Measurements from ENCODE around the gene FBXW8. TPM values are rescaled to one million over a fixed set of nuclear protein-coding genes. Genes with fewer than 3 reads are reported as not detected.

The FBXW8 gene
- total RNA-seq, 1 experiment from 2014 or later = 34.8 TPM

- Histone ChIP-seq H3K9me2 (replicated peaks; ENCODE audit: insufficient read depth, low read length) (no peaks in the 10 kb centered on the region), H3K27me3 (ENCODE audit: low read length) (no peaks in the 10 kb centered on the region), H3K9me3 (ENCODE audit: low read length) (no peaks in the 10 kb centered on the region), H3K4me3 (ENCODE audit: low read length) (no peak overlapping the region), H4K20me1 (ENCODE audit: insufficient read depth, low read depth, low read length) (no peaks in the 10 kb centered on the region), H2AFZ (ENCODE audit: low read length) (no peak overlapping the region), H3K36me3 (ENCODE audit: insufficient read depth, low read length) (peaks cover 29% of the 10 kb centered on the region), H3K4me2 (ENCODE audit: low read depth, low read length, poor library complexity, severe bottlenecking) (no peak overlapping the region), H3K27ac (ENCODE audit: low read length) (no peak overlapping the region), H3K4me1 (ENCODE audit: low read length) (peaks cover 6% of the 10 kb centered on the region; the same call in 1 of the 2 replicates), H3K79me2 (ENCODE audit: low read length) (peaks cover 84% of the 10 kb centered on the region), H3K9ac (ENCODE audit: low read length) (no peak overlapping the region)
- no peak for DNase-seq
Measured at GRCh38 chr12:116933091-116933490, 22.3 kb downstream of the FBXW8 start.

- no peak overlapping the region for H3K4me3 ChIP-seq (ENCODE audit: low read length)
- no peak overlapping the region for H3K9ac ChIP-seq (ENCODE audit: low read length)
- peaks cover 29% of the 10 kb centered on the region; the same call in 1 of the 2 replicates for H3K36me3 ChIP-seq (ENCODE audit: insufficient read depth, low read length)
- H3K79me2 ChIP-seq (ENCODE audit: low read length) = peaks cover 85% of the 10 kb centered on the region
- H3K9me3 ChIP-seq (ENCODE audit: low read length) = no peaks in the 10 kb centered on the region
- H3K27me3 ChIP-seq (ENCODE audit: low read length) = no peaks in the 10 kb centered on the region
- H2AFZ ChIP-seq (ENCODE audit: low read length) = no peak overlapping the region
- 0 out of 2 replicates have a peak overlapping the region, but pooled peaks have one; percentile 3 for H3K27ac ChIP-seq (ENCODE audit: low read length)
- peaks cover 6% of the 10 kb centered on the region; the same call in 1 of the 2 replicates for H3K4me1 ChIP-seq (ENCODE audit: low read length)
- no peak for DNase-seq
- H3K4me2 ChIP-seq (ENCODE audit: low read depth, low read length, poor library complexity, severe bottlenecking) = no peak overlapping the region
- H3K9me2 ChIP-seq (replicated peaks; ENCODE audit: insufficient read depth, low read length) = no peaks in the 10 kb centered on the region
- H4K20me1 ChIP-seq (ENCODE audit: insufficient read depth, low read depth, low read length) = no peaks in the 10 kb centered on the region
Measured at GRCh38 chr12:116933512-116934246, 22.9 kb downstream of the FBXW8 start.

- no peak overlapping the region for H3K4me2 ChIP-seq (ENCODE audit: low read depth, low read length, poor library complexity, severe bottlenecking)
- no peak overlapping the region for H3K4me3 ChIP-seq (ENCODE audit: low read length)
- H3K4me1 ChIP-seq (ENCODE audit: low read length) = peaks cover 6% of the 10 kb centered on the region; the same call in 1 of the 2 replicates
- no peak for DNase-seq
- H3K27ac ChIP-seq (ENCODE audit: low read length) = no peak overlapping the region
- no peaks in the 10 kb centered on the region for H4K20me1 ChIP-seq (ENCODE audit: insufficient read depth, low read depth, low read length)
- H3K9me3 ChIP-seq (ENCODE audit: low read length) = no peaks in the 10 kb centered on the region
- H3K27me3 ChIP-seq (ENCODE audit: low read length) = no peaks in the 10 kb centered on the region
- H3K36me3 ChIP-seq (ENCODE audit: insufficient read depth, low read length) = peaks cover 36% of the 10 kb centered on the region
- no peaks in the 10 kb centered on the region for H3K9me2 ChIP-seq (replicated peaks; ENCODE audit: insufficient read depth, low read length)
- no peak overlapping the region for H3K9ac ChIP-seq (ENCODE audit: low read length)
- H2AFZ ChIP-seq (ENCODE audit: low read length) = no peak overlapping the region
- H3K79me2 ChIP-seq (ENCODE audit: low read length) = peaks cover 92% of the 10 kb centered on the region
Measured at GRCh38 chr12:116934908-116935705, 24.4 kb downstream of the FBXW8 start.

GRCh38 chr12:116937640-116938039, 26.9 kb downstream of the FBXW8 start:
- Histone ChIP-seq H3K36me3 (ENCODE audit: insufficient read depth, low read length) (peaks cover 49% of the 10 kb centered on the region), H3K9me2 (replicated peaks; ENCODE audit: insufficient read depth, low read length) (no peaks in the 10 kb centered on the region), H3K4me2 (ENCODE audit: low read depth, low read length, poor library complexity, severe bottlenecking) (no peak overlapping the region), H3K27me3 (ENCODE audit: low read length) (no peaks in the 10 kb centered on the region), H2AFZ (ENCODE audit: low read length) (no peak overlapping the region), H3K4me1 (ENCODE audit: low read length) (peaks cover 10% of the 10 kb centered on the region; the same call in 1 of the 2 replicates), H3K27ac (ENCODE audit: low read length) (no peak overlapping the region), H3K9me3 (ENCODE audit: low read length) (peaks cover 7% of the 10 kb centered on the region), H4K20me1 (ENCODE audit: insufficient read depth, low read depth, low read length) (no peaks in the 10 kb centered on the region), H3K4me3 (ENCODE audit: low read length) (no peak overlapping the region), H3K79me2 (ENCODE audit: low read length) (peaks cover 93% of the 10 kb centered on the region), H3K9ac (ENCODE audit: low read length) (no peak overlapping the region)
- DNase-seq = no peak

- Histone ChIP-seq H3K27ac (ENCODE audit: low read length) (no peak overlapping the region), H2AFZ (ENCODE audit: low read length) (no peak overlapping the region), H3K9me2 (replicated peaks; ENCODE audit: insufficient read depth, low read length) (no peaks in the 10 kb centered on the region), H3K4me2 (ENCODE audit: low read depth, low read length, poor library complexity, severe bottlenecking) (no peak overlapping the region), H3K4me1 (ENCODE audit: low read length) (peaks cover 21% of the 10 kb centered on the region), H4K20me1 (ENCODE audit: insufficient read depth, low read depth, low read length) (no peaks in the 10 kb centered on the region), H3K79me2 (ENCODE audit: low read length) (peaks cover 94% of the 10 kb centered on the region), H3K4me3 (ENCODE audit: low read length) (no peak overlapping the region), H3K9ac (ENCODE audit: low read length) (no peak overlapping the region), H3K9me3 (ENCODE audit: low read length) (peaks cover 7% of the 10 kb centered on the region), H3K36me3 (ENCODE audit: insufficient read depth, low read length) (peaks cover 58% of the 10 kb centered on the region), H3K27me3 (ENCODE audit: low read length) (no peaks in the 10 kb centered on the region)
- no peak for DNase-seq
Measured at GRCh38 chr12:116939734-116940133, 29.0 kb downstream of the FBXW8 start.

- peaks cover 90% of the 10 kb centered on the region for H3K79me2 ChIP-seq (ENCODE audit: low read length)
- DNase-seq = no peak
- H3K9me3 ChIP-seq (ENCODE audit: low read length) = peaks cover 7% of the 10 kb centered on the region
- no peaks in the 10 kb centered on the region for H3K9me2 ChIP-seq (replicated peaks; ENCODE audit: insufficient read depth, low read length)
- H3K4me1 ChIP-seq (ENCODE audit: low read length) = peaks cover 21% of the 10 kb centered on the region
- peaks cover 57% of the 10 kb centered on the region for H3K36me3 ChIP-seq (ENCODE audit: insufficient read depth, low read length)
- H2AFZ ChIP-seq (ENCODE audit: low read length) = no peak overlapping the region
- no peak overlapping the region for H3K4me2 ChIP-seq (ENCODE audit: low read depth, low read length, poor library complexity, severe bottlenecking)
- no peak overlapping the region for H3K4me3 ChIP-seq (ENCODE audit: low read length)
- no peak overlapping the region for H3K27ac ChIP-seq (ENCODE audit: low read length)
- H3K9ac ChIP-seq (ENCODE audit: low read length) = no peak overlapping the region
- H4K20me1 ChIP-seq (ENCODE audit: insufficient read depth, low read depth, low read length) = no peaks in the 10 kb centered on the region
- no peaks in the 10 kb centered on the region for H3K27me3 ChIP-seq (ENCODE audit: low read length)
Measured at GRCh38 chr12:116941188-116941587, 30.4 kb downstream of the FBXW8 start.

GRCh38 chr12:116943419-116944372, 32.9 kb downstream of the FBXW8 start:
- H4K20me1 ChIP-seq (ENCODE audit: insufficient read depth, low read depth, low read length) = no peaks in the 10 kb centered on the region
- peaks cover 7% of the 10 kb centered on the region for H3K9me3 ChIP-seq (ENCODE audit: low read length)
- H3K27me3 ChIP-seq (ENCODE audit: low read length) = no peaks in the 10 kb centered on the region
- H3K4me3 ChIP-seq (ENCODE audit: low read length) = no peak overlapping the region
- H3K36me3 ChIP-seq (ENCODE audit: insufficient read depth, low read length) = peaks cover 53% of the 10 kb centered on the region
- H3K79me2 ChIP-seq (ENCODE audit: low read length) = peaks cover 69% of the 10 kb centered on the region
- peak; percentile 87 for DNase-seq
- H2AFZ ChIP-seq (ENCODE audit: low read length) = no peak overlapping the region
- H3K27ac ChIP-seq (ENCODE audit: low read length) = peak overlapping the region; percentile 60
- H3K4me1 ChIP-seq (ENCODE audit: low read length) = peaks cover 27% of the 10 kb centered on the region
- peak overlapping the region; percentile 27 for H3K4me2 ChIP-seq (ENCODE audit: low read depth, low read length, poor library complexity, severe bottlenecking)
- no peaks in the 10 kb centered on the region for H3K9me2 ChIP-seq (replicated peaks; ENCODE audit: insufficient read depth, low read length)
- H3K9ac ChIP-seq (ENCODE audit: low read length) = no peak overlapping the region
